Endothelial cell of umbilical vein (primary cell): ENCODE measurements around the gene P2RX3. TPM values are rescaled to one million over a fixed set of nuclear protein-coding genes. Genes with fewer than 3 reads are reported as not detected.

Experiments used
- BruUV-seq: library from RNA; stranded (reverse); fragments of 400-500 nt; replicated peaks from 2 replicates; lab custom pipeline; 2021; lab: Mats Ljungman, UMichigan
- CTCF ChIA-PET: fragments of 300-600, 350-600 bp; sonication (Branson Sonifier 250); formaldehyde crosslinking; loops from one replicate; lab custom pipeline; 2021; ENCODE audit warnings: antibody characterized with exemption, inconsistent platforms; lab: Charles Lee
- POLR2A ChIA-PET: fragments of 300-600, 350-600 bp; sonication (Branson Sonifier 250); formaldehyde crosslinking; loops from one replicate; lab custom pipeline; 2021; ENCODE audit warnings: antibody characterized with exemption, inconsistent platforms; lab: Charles Lee
- DNase-seq: peaks from one replicate; pipeline ENCODE4 v3.0.0-alpha.2; 2011; ENCODE audit warnings: low read depth, low spot score
- FAIRE-seq: peaks from 2 replicates; lab custom pipeline; 2011; peaks lifted over from hg19 to GRCh38; lab: Jason Lieb, UNC
- H2AFZ ChIP-seq: 2 replicates; pipeline ENCODE4 v1.6.0; 2012; ENCODE audit warnings: low read depth, low read length, control low read depth, inconsistent platforms
- H3K27ac ChIP-seq: 2 replicates; pipeline ENCODE4 v1.5.1; 2011; ENCODE audit warnings: low read depth, mild to moderate bottlenecking, control low read depth, low read length, moderate library complexity; ENCODE audit not compliant: insufficient read depth
- H3K27me3 ChIP-seq, 2 experiments: 2 replicates each; pipeline versions ENCODE4 v1.6.0 to v1.6.1; 2011; ENCODE audit warnings: low read length in 2 of 2, mixed read lengths in 1 of 2; ENCODE audit not compliant: control insufficient read depth in 2 of 2, insufficient read depth in 2 of 2
- H3K36me3 ChIP-seq, 2 experiments: 2 replicates in 1 of 2; 3 replicates in 1 of 2; pipeline ENCODE4 v1.5.1; 2011; ENCODE audit warnings: low read length in 2 of 2, mild to moderate bottlenecking in 1 of 2, moderate library complexity in 1 of 2; ENCODE audit not compliant: control insufficient read depth in 2 of 2, insufficient read depth in 2 of 2; ENCODE audit errors: extremely low read depth in 1 of 2
- H3K4me1 ChIP-seq: 3 replicates; pipeline ENCODE4 v1.5.1; 2011; ENCODE audit warnings: mild to moderate bottlenecking, low read length; ENCODE audit not compliant: control insufficient read depth, insufficient read depth; ENCODE audit errors: extremely low read depth
- H3K4me2 ChIP-seq: 2 replicates; pipeline ENCODE4 v1.6.1; 2011; ENCODE audit warnings: low read length, control low read depth, mixed read lengths; ENCODE audit not compliant: insufficient read depth
- H3K4me3 ChIP-seq, 3 experiments: fragments of 200-600 bp in 1 of 3; sonication (generic), shearing (Covaris generic) in 1 of 3; replicated peaks in 1 of 3; 2 replicates each; pipeline ENCODE4 v1.5.1; 2011 to 2016; ENCODE audit warnings: control low read depth in 3 of 3, low read length in 3 of 3, mild to moderate bottlenecking in 2 of 3, inconsistent platforms in 1 of 3, low read depth in 1 of 3, moderate library complexity in 1 of 3; ENCODE audit not compliant: insufficient read depth in 1 of 3
- H3K79me2 ChIP-seq: 2 replicates; pipeline ENCODE4 v1.6.0; 2012; ENCODE audit warnings: low read length, inconsistent platforms; ENCODE audit not compliant: control insufficient read depth, insufficient read depth
- H3K9ac ChIP-seq: replicated peaks from 2 replicates; pipeline ENCODE3; 2011; ENCODE audit warnings: low read length, control low read depth; ENCODE audit not compliant: insufficient read depth; ENCODE audit errors: extremely low read depth
- H3K9me1 ChIP-seq: replicated peaks from 3 replicates; pipeline ENCODE4 v1.6.0; 2011; ENCODE audit warnings: mild to moderate bottlenecking, low read length; ENCODE audit not compliant: control insufficient read depth, insufficient read depth; ENCODE audit errors: extremely low read depth
- H3K9me3 ChIP-seq: replicated peaks from 2 replicates; pipeline ENCODE4 v1.5.1; 2012; ENCODE audit warnings: low read length, inconsistent platforms; ENCODE audit not compliant: control insufficient read depth, insufficient read depth
- H4K20me1 ChIP-seq: replicated peaks from 2 replicates; pipeline ENCODE3; 2011; ENCODE audit warnings: mild to moderate bottlenecking, low read length; ENCODE audit not compliant: control insufficient read depth, insufficient read depth; ENCODE audit errors: extremely low read depth
- EZH2 ChIP-seq: IDR thresholded peaks from 2 replicates; pipeline ENCODE4 v1.6.1; 2012; ENCODE audit warnings: borderline replicate concordance, low read depth, mild to moderate bottlenecking, moderate library complexity, low read length, inconsistent platforms; ENCODE audit not compliant: severe bottlenecking
- FOS ChIP-seq: IDR thresholded peaks from 2 replicates; pipeline ENCODE4 v1.6.1; 2011; ENCODE audit warnings: mild to moderate bottlenecking, low read length, moderate library complexity, borderline replicate concordance; ENCODE audit not compliant: insufficient read depth
- GATA2 ChIP-seq: IDR thresholded peaks from 2 replicates; pipeline ENCODE4 v1.7.0; 2011; ENCODE audit warnings: low read depth, mild to moderate bottlenecking, moderate library complexity, mixed read lengths, low read length; ENCODE audit not compliant: insufficient read length, insufficient read depth
- JUN ChIP-seq: IDR thresholded peaks from 2 replicates; pipeline ENCODE4 v1.6.1; 2011; ENCODE audit warnings: borderline replicate concordance, low read depth; ENCODE audit not compliant: insufficient read length, insufficient read depth
- MYC ChIP-seq: IDR thresholded peaks from one replicate; pipeline ENCODE4 v1.6.1; 2011; ENCODE audit warnings: mild to moderate bottlenecking, low read depth, low read length
- POLR2A ChIP-seq: IDR thresholded peaks from 2 replicates; pipeline ENCODE4 v1.6.1; 2012; ENCODE audit warnings: low read depth, mild to moderate bottlenecking, control low read depth, low read length
- POLR2AphosphoS5 ChIP-seq: IDR thresholded peaks from 2 replicates; pipeline ENCODE4 v1.6.1; 2012; ENCODE audit warnings: low read depth, mild to moderate bottlenecking, control low read depth, low read length, moderate library complexity; ENCODE audit not compliant: insufficient read depth
- dilution Hi-C: fragments of 300-500 bp; cut with MboI; formaldehyde crosslinking; loops from one replicate; pipeline ENCODE4 v1.15.0; 2019; ENCODE audit warnings: low sequenced_read_pairs; ENCODE audit not compliant: extremely low pct_ligation_motif_present
- intact Hi-C: fragments of 100-400 bp; cut with micrococcal nuclease; formaldehyde crosslinking; loops from one replicate; pipeline ENCODE4 v1.10.0; 2022
- polyA plus RNA-seq, 4 experiments: library from polyadenylated mRNA; depleted of rRNA in 3 of 4; stranded (reverse) in 3 of 4; unstranded in 1 of 4; fragments of >200 nt; gene quantifications; 2 replicates each; pipeline versions ENCODE4 v1.2.1 to v1.2.3, GENCODE V29; 2011 to 2012; ENCODE audit warnings: missing spikeins in 1 of 4
- total RNA-seq: library from RNA; stranded (reverse); gene quantifications from 2 replicates; pipeline ENCODE4 v1.2.3, GENCODE V29; 2021
- TF ChIP-seq, protein P1 (sequence below): IDR thresholded peaks from 2 replicates; pipeline ENCODE4 v1.6.1; 2011; ENCODE audit not compliant: insufficient read depth, insufficient read length
- TF ChIP-seq, protein P2 (sequence below), 2 donors: IDR thresholded peaks; 1 replicate in 1 of 2; 2 replicates in 1 of 2; pipeline ENCODE4 v1.5.1; 2011; ENCODE audit warnings: low read length in 2 of 2, mild to moderate bottlenecking in 2 of 2, moderate library complexity in 2 of 2, control low read depth in 1 of 2, inconsistent platforms in 1 of 2, low read depth in 1 of 2; ENCODE audit not compliant: insufficient read depth in 1 of 2; ENCODE audit errors: extremely low read depth in 1 of 2

The P2RX3 gene
- total and polyA plus RNA-seq, 2 donors (not counting 3 experiments of a cell fraction or from before 2014, with no cell fraction given): not detected

DNA sequence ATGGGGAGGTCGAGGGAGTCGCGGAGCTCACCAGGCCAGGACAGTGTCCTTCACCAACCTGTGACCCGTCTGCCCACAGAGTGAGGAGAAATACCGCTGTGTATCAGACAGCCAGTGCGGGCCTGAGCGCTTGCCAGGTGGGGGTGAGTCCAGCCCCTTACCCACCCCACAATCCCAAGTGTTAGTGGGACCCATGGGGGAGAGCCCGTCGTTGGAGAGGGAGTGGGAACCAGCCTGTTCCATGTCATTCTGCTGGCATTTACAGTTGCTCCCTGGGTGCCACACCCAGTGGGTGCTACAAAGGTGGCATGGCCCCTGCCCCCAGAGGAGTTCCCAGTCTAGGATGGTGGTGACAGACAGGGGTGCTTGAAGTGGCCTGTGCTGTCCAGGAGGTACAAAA, 9.2 kb downstream of the P2RX3 start:
- Histone ChIP-seq H3K27ac (no peak overlapping the region), H3K9ac (no peak overlapping the region), H3K9me3 (no peaks in the 10 kb centered on the region), H3K79me2 (no peaks in the 10 kb centered on the region), H3K4me3 (no peak overlapping the region), H3K27me3 (no peaks in the 10 kb centered on the region), H3K36me3 (no peaks in the 10 kb centered on the region), H3K4me1 (no peaks in the 10 kb centered on the region), H3K9me1 (no peaks in the 10 kb centered on the region), H4K20me1 (no peaks in the 10 kb centered on the region), H2AFZ (no peak overlapping the region), H3K4me2 (no peak overlapping the region)
- no peak for FAIRE-seq
- dilution Hi-C loops: no loop called here
- ChIA-PET POLR2A (no interaction called here), CTCF (interaction anchor here (1.1 to 3.0 kb wide), 5 partner anchors 111 to 297 kb away, joined by 3 to 55 read pairs (median 4); partner anchors contain the start of gene RTN4RL2)
- DNase-seq: no peak
- no TSS peak for BruUV-seq
- TF ChIP-seq FOS (no peak), POLR2AphosphoS5 (no peak), POLR2A (no peak), MYC (no peak), EZH2 (no peak), JUN (no peak), GATA2 (no peak)
- TF ChIP-seq, protein P1, sequence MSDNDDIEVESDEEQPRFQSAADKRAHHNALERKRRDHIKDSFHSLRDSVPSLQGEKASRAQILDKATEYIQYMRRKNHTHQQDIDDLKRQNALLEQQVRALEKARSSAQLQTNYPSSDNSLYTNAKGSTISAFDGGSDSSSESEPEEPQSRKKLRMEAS: no peak
- TF ChIP-seq, protein P2, sequence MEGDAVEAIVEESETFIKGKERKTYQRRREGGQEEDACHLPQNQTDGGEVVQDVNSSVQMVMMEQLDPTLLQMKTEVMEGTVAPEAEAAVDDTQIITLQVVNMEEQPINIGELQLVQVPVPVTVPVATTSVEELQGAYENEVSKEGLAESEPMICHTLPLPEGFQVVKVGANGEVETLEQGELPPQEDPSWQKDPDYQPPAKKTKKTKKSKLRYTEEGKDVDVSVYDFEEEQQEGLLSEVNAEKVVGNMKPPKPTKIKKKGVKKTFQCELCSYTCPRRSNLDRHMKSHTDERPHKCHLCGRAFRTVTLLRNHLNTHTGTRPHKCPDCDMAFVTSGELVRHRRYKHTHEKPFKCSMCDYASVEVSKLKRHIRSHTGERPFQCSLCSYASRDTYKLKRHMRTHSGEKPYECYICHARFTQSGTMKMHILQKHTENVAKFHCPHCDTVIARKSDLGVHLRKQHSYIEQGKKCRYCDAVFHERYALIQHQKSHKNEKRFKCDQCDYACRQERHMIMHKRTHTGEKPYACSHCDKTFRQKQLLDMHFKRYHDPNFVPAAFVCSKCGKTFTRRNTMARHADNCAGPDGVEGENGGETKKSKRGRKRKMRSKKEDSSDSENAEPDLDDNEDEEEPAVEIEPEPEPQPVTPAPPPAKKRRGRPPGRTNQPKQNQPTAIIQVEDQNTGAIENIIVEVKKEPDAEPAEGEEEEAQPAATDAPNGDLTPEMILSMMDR (IDR thresholded peaks at IDR 0.05; ENCODE audit: extremely low read depth in 1 of 2, insufficient read depth in 1 of 2, low read depth in 1 of 2, low read length in 2 of 2): no peak
- intact Hi-C loops: loop anchor here (5.0 kb wide), 2 partner anchors 60 to 1175 kb away; no protein-coding TSS in a partner anchor
